Mesenchymal stem cell (in vitro differentiated cells and primary cell): ENCODE data around the gene TM4SF18.

Experiments
- DNase-seq: peaks from one replicate; pipeline ENCODE4 v3.0.0-alpha.2; 2013
- H2AFZ ChIP-seq: one replicate; pipeline ENCODE4 v1.6.1; 2013; ENCODE audit warnings: low read depth, mild to moderate bottlenecking, control low read depth, inconsistent platforms, low read length, moderate library complexity
- H2AK5ac ChIP-seq: 2 replicates; pipeline ENCODE4 v1.6.1; 2013; ENCODE audit warnings: low read length, moderate library complexity, mild to moderate bottlenecking, inconsistent platforms; ENCODE audit not compliant: severe bottlenecking
- H2BK120ac ChIP-seq: one replicate; pipeline ENCODE4 v1.6.1; 2013; ENCODE audit warnings: low read depth, mild to moderate bottlenecking, inconsistent platforms, low read length, moderate library complexity
- H2BK12ac ChIP-seq, 2 experiments: one replicate each; pipeline ENCODE4 v1.6.1; 2013; ENCODE audit warnings: inconsistent platforms in 2 of 2, low read length in 2 of 2, mild to moderate bottlenecking in 2 of 2, moderate library complexity in 2 of 2, control low read depth in 1 of 2
- H2BK15ac ChIP-seq: one replicate; pipeline ENCODE4 v1.6.1; 2013; ENCODE audit warnings: mild to moderate bottlenecking, low read depth, inconsistent platforms; ENCODE audit not compliant: poor library complexity, severe bottlenecking
- H2BK5ac ChIP-seq: 2 replicates; pipeline ENCODE4 v1.6.1; 2013; ENCODE audit warnings: low read depth, mild to moderate bottlenecking, low read length, control low read depth, inconsistent platforms; ENCODE audit not compliant: poor library complexity, severe bottlenecking
- H3K14ac ChIP-seq, 2 experiments: one replicate each; pipeline ENCODE4 v1.6.1; 2013; ENCODE audit warnings: inconsistent platforms in 2 of 2, low read length in 2 of 2, control low read depth in 1 of 2, mild to moderate bottlenecking in 1 of 2, moderate library complexity in 1 of 2
- H3K18ac ChIP-seq, 2 experiments: one replicate each; pipeline ENCODE4 v1.6.1; 2013; ENCODE audit warnings: inconsistent platforms in 2 of 2, low read length in 2 of 2, control low read depth in 1 of 2, low read depth in 1 of 2, mild to moderate bottlenecking in 1 of 2
- H3K23ac ChIP-seq, 2 experiments: one replicate each; pipeline ENCODE4 v1.6.1; 2013; ENCODE audit warnings: inconsistent platforms in 2 of 2, low read length in 2 of 2, mild to moderate bottlenecking in 2 of 2, moderate library complexity in 2 of 2, control low read depth in 1 of 2
- H3K27ac ChIP-seq: 2 replicates; pipeline ENCODE4 v1.5.1; 2013; ENCODE audit warnings: mild to moderate bottlenecking, moderate library complexity, low read length, control low read depth, inconsistent platforms; ENCODE audit not compliant: poor library complexity, severe bottlenecking
- H3K27me3 ChIP-seq, 2 experiments: 2 replicates each; pipeline versions ENCODE4 v1.6.1 to v1.7.0; 2013; ENCODE audit warnings: low read length in 2 of 2, mild to moderate bottlenecking in 2 of 2, moderate library complexity in 2 of 2, control low read depth in 1 of 2, inconsistent platforms in 1 of 2; ENCODE audit not compliant: control insufficient read depth in 1 of 2, insufficient read depth in 1 of 2
- H3K36me3 ChIP-seq, 2 experiments: 2 replicates each; pipeline versions ENCODE4 v1.6.1 to v1.7.0; 2013; ENCODE audit warnings: low read length in 2 of 2, control low read depth in 1 of 2, inconsistent platforms in 1 of 2, low read depth in 1 of 2, mild to moderate bottlenecking in 1 of 2; ENCODE audit not compliant: insufficient read depth in 2 of 2, control insufficient read depth in 1 of 2
- H3K4ac ChIP-seq, 2 experiments: one replicate each; pipeline ENCODE4 v1.6.1; 2013; ENCODE audit warnings: inconsistent platforms in 2 of 2, low read length in 2 of 2, mild to moderate bottlenecking in 2 of 2, moderate library complexity in 2 of 2, control low read depth in 1 of 2, low read depth in 1 of 2
- H3K4me1 ChIP-seq: 2 replicates; pipeline ENCODE4 v1.6.1; 2013; ENCODE audit warnings: low read depth, low read length, control low read depth; ENCODE audit not compliant: control insufficient read depth, insufficient read depth
- H3K4me2 ChIP-seq: 2 replicates; pipeline ENCODE4 v1.6.1; 2013; ENCODE audit warnings: low read length, mild to moderate bottlenecking, inconsistent platforms; ENCODE audit not compliant: poor library complexity, severe bottlenecking
- H3K4me3 ChIP-seq, 2 experiments: 2 replicates each; pipeline versions ENCODE4 v1.5.1 to v1.7.0; 2013; ENCODE audit warnings: low read length in 2 of 2, mild to moderate bottlenecking in 2 of 2, control low read depth in 1 of 2, low read depth in 1 of 2; ENCODE audit not compliant: insufficient read depth in 1 of 2
- H3K79me1 ChIP-seq: replicated peaks from 2 replicates; pipeline ENCODE4 v1.6.1; 2013; ENCODE audit warnings: mild to moderate bottlenecking, control low read depth, low read length, inconsistent platforms; ENCODE audit not compliant: poor library complexity, severe bottlenecking
- H3K9ac ChIP-seq: 2 replicates; pipeline ENCODE4 v1.7.0; 2013; ENCODE audit warnings: mild to moderate bottlenecking, low read length, moderate library complexity
- H3K9me3 ChIP-seq: 2 replicates; pipeline ENCODE4 v1.7.0; 2013; ENCODE audit warnings: mild to moderate bottlenecking, low read length; ENCODE audit not compliant: control insufficient read depth
- H4K8ac ChIP-seq: one replicate; pipeline ENCODE4 v1.6.1; 2013; ENCODE audit warnings: inconsistent platforms, mild to moderate bottlenecking, low read length, moderate library complexity
- H4K91ac ChIP-seq: one replicate; pipeline ENCODE4 v1.6.1; 2013; ENCODE audit warnings: mild to moderate bottlenecking, low read length, inconsistent platforms
- WGBS: methylation state at CpG from one replicate; pipeline ENCODE4 v1.1.7; 2013; ENCODE audit warnings: mixed read lengths; 5-methylcytosine and 5-hydroxymethylcytosine counted together

TM4SF18 gene

DNA sequence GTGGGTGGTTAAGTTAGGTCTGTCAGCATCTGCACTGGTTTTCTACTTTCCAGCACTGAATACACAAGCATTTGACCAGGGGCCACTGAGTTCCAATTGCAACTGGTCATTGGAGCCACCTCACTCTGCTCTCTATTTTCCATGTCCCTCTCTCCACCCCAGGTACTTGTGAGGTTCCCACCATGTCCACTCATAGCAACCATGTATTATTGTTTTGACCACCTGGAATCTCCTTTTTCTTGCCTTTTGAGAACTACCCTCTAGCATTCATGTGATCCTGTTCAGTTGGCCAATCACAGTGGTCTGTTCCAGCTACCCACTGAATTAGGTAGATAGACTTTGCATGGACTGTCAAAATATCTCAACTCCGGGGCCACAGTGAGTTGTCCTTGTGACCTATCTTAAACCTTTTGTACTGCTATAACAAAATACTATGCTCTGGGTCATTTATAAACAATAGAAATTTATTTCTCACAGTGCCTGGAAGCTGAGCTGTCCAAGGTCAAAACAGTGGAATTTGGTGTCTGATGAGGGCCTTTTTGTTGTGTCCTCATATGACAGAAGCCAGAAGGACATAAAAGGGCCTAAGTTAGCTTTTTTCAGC is 20.2 kb upstream of the TM4SF18 start:
- Histone ChIP-seq H2AFZ (no peak overlapping the region), H3K23ac (no peak overlapping the region), H4K91ac (peak overlapping the region; percentile 4), H4K8ac (no peak overlapping the region), H3K27me3 (no peaks in the 10 kb centered on the region), H3K18ac (peak overlapping the region; percentile 27 to 28), H3K14ac (no peak overlapping the region), H3K36me3 (no peaks in the 10 kb centered on the region), H2BK5ac (no peak overlapping the region), H3K27ac (no peak overlapping the region), H2AK5ac (no peak overlapping the region), H2BK12ac (peak overlapping the region; percentile 4 to 34), H3K4ac (peak overlapping the region in 1 of 2 experiments; percentile 47), H3K9me3 (no peaks in the 10 kb centered on the region), H3K9ac (no peak overlapping the region), H3K4me2 (no peak overlapping the region), H3K79me1 (no peaks in the 10 kb centered on the region), H2BK120ac (no peak overlapping the region), H2BK15ac (no peak overlapping the region), H3K4me1 (no peaks in the 10 kb centered on the region), H3K4me3 (no peak overlapping the region)
- DNase-seq, result no peak
- WGBS, result no CpG with 5 or more reads among the region's 1 CpG

DNA sequence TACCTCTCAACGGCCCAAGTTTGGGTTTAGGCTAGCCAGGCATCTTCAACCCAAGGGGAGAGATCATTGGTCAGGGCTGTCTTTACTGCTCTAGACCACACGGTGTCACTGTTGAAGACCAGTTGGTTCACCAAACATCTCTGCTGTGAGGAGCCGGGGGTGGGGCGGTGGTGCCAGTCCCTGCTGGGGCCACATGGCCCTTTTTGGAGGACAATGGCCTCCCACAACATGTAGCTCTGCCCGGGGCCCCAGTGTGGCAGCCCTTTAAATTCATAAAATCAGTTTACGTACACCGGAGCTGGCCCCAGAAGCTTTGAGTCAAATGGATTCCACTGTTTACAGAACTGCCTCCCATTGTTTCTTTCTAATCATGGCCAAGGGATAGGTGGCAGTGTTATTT is 19.1 kb upstream of the TM4SF18 start:
- no peaks in the 10 kb centered on the region for H3K27me3 ChIP-seq
- WGBS, result 48% methylated on average over 7 of the region's 7 CpGs
- H3K4me1 ChIP-seq, result no peaks in the 10 kb centered on the region

DNA sequence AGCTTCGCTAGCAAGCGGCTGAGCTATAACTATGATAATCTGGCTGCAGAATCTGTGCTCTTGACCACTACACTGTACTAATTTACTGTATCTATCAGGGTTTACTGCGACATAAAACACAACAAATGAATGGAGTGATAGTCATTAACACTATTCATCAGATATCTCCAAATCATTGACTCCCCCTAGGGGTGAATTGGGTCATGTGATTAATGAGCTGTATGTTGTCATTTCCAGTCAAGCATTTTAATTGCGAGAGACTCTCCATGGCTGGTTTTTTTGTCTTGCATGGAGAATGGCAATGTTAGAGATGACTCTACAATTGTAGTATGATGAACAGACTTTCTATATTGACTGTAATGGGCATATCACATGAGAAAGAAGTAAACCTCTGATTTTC is 10.5 kb upstream of the TM4SF18 start:
- no peak overlapping the region for H2BK120ac ChIP-seq
- no peak overlapping the region for H3K27ac ChIP-seq
- H2BK15ac ChIP-seq, result no peak overlapping the region
- no peaks in the 10 kb centered on the region for H3K27me3 ChIP-seq
- no peak overlapping the region for H3K4ac ChIP-seq
- no peak overlapping the region for H2BK12ac ChIP-seq
- H3K23ac ChIP-seq, result no peak overlapping the region
- no peak overlapping the region for H2AFZ ChIP-seq
- H2BK5ac ChIP-seq, result no peak overlapping the region
- no peak overlapping the region for H3K4me2 ChIP-seq
- no peaks in the 10 kb centered on the region for H3K36me3 ChIP-seq
- 96% methylated on average over 4 of the region's 4 CpGs for WGBS
- no peaks in the 10 kb centered on the region for H3K9me3 ChIP-seq
- no peak overlapping the region for H3K4me3 ChIP-seq
- H3K9ac ChIP-seq, result no peak overlapping the region
- no peak for DNase-seq
- H2AK5ac ChIP-seq, result no peak overlapping the region
- no peak overlapping the region for H3K18ac ChIP-seq
- H4K91ac ChIP-seq, result no peak overlapping the region
- no peaks in the 10 kb centered on the region for H3K79me1 ChIP-seq
- H3K4me1 ChIP-seq, result peaks cover 7% of the 10 kb centered on the region
- no peak overlapping the region for H4K8ac ChIP-seq
- no peak overlapping the region for H3K14ac ChIP-seq

More for the DNA sequence above, 19.1 kb upstream of the TM4SF18 start:
- Histone ChIP-seq H3K4me3 (no peak overlapping the region), H3K9me3 (no peaks in the 10 kb centered on the region), H2BK12ac (peak overlapping the region in 1 of 2 experiments; percentile 16), H2AK5ac (no peak overlapping the region), H4K8ac (no peak overlapping the region), H2AFZ (no peak overlapping the region), H2BK5ac (no peak overlapping the region), H3K23ac (no peak overlapping the region), H3K4ac (no peak overlapping the region), H3K4me2 (no peak overlapping the region), H3K9ac (no peak overlapping the region), H3K79me1 (no peaks in the 10 kb centered on the region), H3K36me3 (no peaks in the 10 kb centered on the region), H3K27ac (no peak overlapping the region), H2BK120ac (no peak overlapping the region), H4K91ac (no peak overlapping the region), H2BK15ac (no peak overlapping the region), H3K14ac (no peak overlapping the region), H3K18ac (no peak overlapping the region)
- peak; percentile 57 for DNase-seq

DNA sequence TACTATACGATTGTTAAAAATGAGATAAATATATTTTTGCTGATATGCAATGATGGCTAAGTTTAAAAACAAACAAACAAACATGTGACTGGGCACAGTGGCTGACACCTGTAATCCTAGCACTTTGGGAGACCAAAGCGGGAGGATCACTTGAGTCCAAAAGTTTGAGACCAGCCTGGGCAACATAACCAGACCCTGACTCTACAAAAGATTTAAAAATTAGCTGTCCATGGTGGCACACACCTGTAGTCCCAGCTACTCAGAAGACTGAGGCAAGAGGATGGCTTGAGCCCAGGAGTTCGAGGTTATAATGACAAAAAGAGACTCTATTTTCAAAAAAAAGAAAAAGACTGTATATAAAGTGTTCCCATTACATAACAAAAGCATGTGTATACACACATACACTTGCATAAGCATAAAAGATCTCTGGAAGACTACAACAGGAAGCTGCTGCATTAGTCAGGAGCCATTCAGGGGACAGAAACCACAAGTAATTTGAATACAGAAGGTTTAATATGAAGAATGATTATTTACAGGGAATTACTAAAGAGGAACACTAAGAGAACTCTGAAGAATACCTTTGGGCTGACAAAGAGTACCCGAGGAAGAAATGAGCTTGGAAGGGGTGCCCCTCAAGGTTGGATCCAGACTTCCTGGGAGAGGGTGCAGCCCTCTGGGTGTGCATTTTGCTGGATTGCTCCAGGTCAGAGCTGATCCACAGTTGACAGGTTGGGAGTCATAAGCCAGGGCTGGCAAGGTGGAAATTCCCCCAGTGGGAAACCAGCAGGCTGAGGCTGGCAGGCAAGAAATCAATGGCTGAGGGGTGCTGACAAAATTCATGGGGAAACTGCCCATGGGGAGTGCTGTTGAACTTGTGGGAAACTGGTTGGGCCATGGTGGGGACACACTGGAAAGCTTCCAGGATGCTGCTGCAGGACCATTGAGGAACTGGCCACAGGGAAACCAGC is 9.3 kb upstream of the TM4SF18 start:
- H3K4me2 ChIP-seq, result no peak overlapping the region
- peak overlapping the region; percentile 3 for H2AK5ac ChIP-seq
- peak overlapping the region; percentile 49 to 87 for H2BK12ac ChIP-seq
- H3K27me3 ChIP-seq, result no peaks in the 10 kb centered on the region
- no peaks in the 10 kb centered on the region for H3K36me3 ChIP-seq
- H3K27ac ChIP-seq, result peak overlapping the region; percentile 22
- H3K4me3 ChIP-seq, result no peak overlapping the region
- H3K9ac ChIP-seq, result peak overlapping the region; percentile 23
- no peak overlapping the region for H3K14ac ChIP-seq
- H2BK5ac ChIP-seq, result no peak overlapping the region
- H3K9me3 ChIP-seq, result no peaks in the 10 kb centered on the region
- H3K4me1 ChIP-seq, result peaks cover 7% of the 10 kb centered on the region
- no peak overlapping the region for H3K23ac ChIP-seq
- peak overlapping the region; percentile 57 for H4K91ac ChIP-seq
- H3K18ac ChIP-seq, result peak overlapping the region; percentile 61 to 73
- H4K8ac ChIP-seq, result peak overlapping the region; percentile 45
- peak; percentile 82 for DNase-seq
- H2BK120ac ChIP-seq, result peak overlapping the region; percentile 19
- H2AFZ ChIP-seq, result peak overlapping the region; percentile 32
- no peaks in the 10 kb centered on the region for H3K79me1 ChIP-seq
- peak overlapping the region; percentile 60 for H2BK15ac ChIP-seq
- peak overlapping the region; percentile 52 to 60 for H3K4ac ChIP-seq
- WGBS, result 44% methylated on average over 2 of the region's 4 CpGs
